HFFc6 (cell line): ENCODE measurements around the gene SRSF3. TPM values are rescaled to one million over a fixed set of nuclear protein-coding genes. Genes with fewer than 3 reads are reported as not detected.

Source experiments
- DNase-seq: peaks from one replicate; pipeline ENCODE4 v3.0.0-alpha.2; 2018
- H3K27ac Mint-ChIP-seq: 2 replicates; pipeline ENCODE4 v1.8.0; 2020; ENCODE audit warnings: mild to moderate bottlenecking, mixed read lengths
- H3K27me3 Mint-ChIP-seq: 2 replicates; pipeline ENCODE4 v1.8.0; 2021; ENCODE audit warnings: mild to moderate bottlenecking, moderate library complexity, mixed read lengths; ENCODE audit not compliant: insufficient read depth
- H3K36me3 Mint-ChIP-seq: 2 replicates; pipeline ENCODE4 v1.8.0; 2021; ENCODE audit warnings: low read depth, mixed read lengths
- H3K4me1 Mint-ChIP-seq: 2 replicates; pipeline ENCODE4 v1.8.0; 2020; ENCODE audit warnings: low read depth, mixed read lengths
- H3K4me3 Mint-ChIP-seq: 2 replicates; pipeline ENCODE4 v1.8.0; 2020; ENCODE audit warnings: mild to moderate bottlenecking, moderate library complexity, mixed read lengths
- H3K9me3 Mint-ChIP-seq: 2 replicates; pipeline ENCODE4 v1.8.0; 2020; ENCODE audit warnings: mild to moderate bottlenecking, mixed read lengths
- CTCF ChIP-seq: fragments of 200-600 bp; sonication (generic); IDR thresholded peaks from 2 replicates; pipeline ENCODE4 v1.5.0; 2021; ENCODE audit warnings: antibody characterized with exemption, mild to moderate bottlenecking
- total RNA-seq, 6 experiments: library from RNA; stranded (reverse); fragmentation: NEBNext Ultra II Directional; extraction: Animal tissue kit (Norgen Biotek cat#: 25700); gene quantifications; 2 replicates in 1 of 6; 3 replicates in 5 of 6; pipeline ENCODE4 v1.2.3, GENCODE V29; 2021

Gene SRSF3
- total RNA-seq, 6 experiments from 2014 or later: 257 to 368 (median 330) TPM

- H3K4me3 Mint-ChIP-seq: no peak overlapping the region; the same call in 1 of the 2 replicates
- peaks cover 13% of the 10 kb centered on the region for H3K36me3 Mint-ChIP-seq
- H3K9me3 Mint-ChIP-seq: peaks cover 13% of the 10 kb centered on the region
- H3K27ac Mint-ChIP-seq: peak overlapping the region; percentile 44
- TF ChIP-seq CTCF: no peak
- H3K27me3 Mint-ChIP-seq: peaks cover 18% of the 10 kb centered on the region
- H3K4me1 Mint-ChIP-seq: peaks cover 44% of the 10 kb centered on the region
- peak; percentile 69 for DNase-seq
Observed at GRCh38 chr6:36590237-36590636, 3.9 kb upstream of the SRSF3 start.

GRCh38 chr6:36592221-36592655 is 1.9 kb upstream of the SRSF3 start:
- TF ChIP-seq CTCF: no peak
- Mint-ChIP-seq H3K4me3 (peak overlapping the region; percentile 47), H3K36me3 (peaks cover 33% of the 10 kb centered on the region), H3K4me1 (peaks cover 40% of the 10 kb centered on the region), H3K27me3 (peaks cover 19% of the 10 kb centered on the region), H3K27ac (peak overlapping the region; percentile 72), H3K9me3 (peaks cover 23% of the 10 kb centered on the region)
- no peak for DNase-seq

DNA sequence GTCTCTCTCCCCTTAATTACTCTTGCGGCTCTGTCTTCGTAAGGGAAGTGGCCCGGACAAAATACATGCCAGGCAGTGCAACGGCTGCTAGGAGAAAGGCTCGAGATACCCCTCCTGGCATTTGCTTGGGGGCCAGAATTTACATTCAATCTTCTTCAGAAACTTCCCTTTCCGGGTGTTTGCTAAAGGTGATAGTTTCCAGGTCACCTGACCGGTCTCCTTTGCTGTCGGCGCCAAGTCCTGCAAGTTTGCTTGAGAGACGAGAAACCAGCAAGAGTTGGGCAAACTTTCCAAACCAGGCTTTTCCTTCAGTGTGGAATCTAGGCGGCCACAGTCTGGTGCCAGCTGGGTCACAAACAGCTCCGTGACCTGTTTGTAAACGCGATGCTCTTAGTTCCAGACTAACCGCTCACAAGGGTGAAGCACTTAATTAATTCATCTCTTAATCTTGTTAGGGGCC is 563 bp upstream of the SRSF3 start:
- Mint-ChIP-seq H3K27ac (peak overlapping the region; percentile 99), H3K27me3 (peaks cover 19% of the 10 kb centered on the region), H3K36me3 (peaks cover 47% of the 10 kb centered on the region), H3K4me1 (peaks cover 53% of the 10 kb centered on the region), H3K4me3 (peak overlapping the region; percentile 96), H3K9me3 (peaks cover 23% of the 10 kb centered on the region)
- peak; percentile 41 for DNase-seq
- TF ChIP-seq CTCF: no peak

- peaks cover 22% of the 10 kb centered on the region for H3K27me3 Mint-ChIP-seq
- peak overlapping the region; percentile 96 for H3K4me3 Mint-ChIP-seq
- H3K9me3 Mint-ChIP-seq: peaks cover 23% of the 10 kb centered on the region
- peak overlapping the region; percentile 99 for H3K27ac Mint-ChIP-seq
- peaks cover 63% of the 10 kb centered on the region for H3K4me1 Mint-ChIP-seq
- TF ChIP-seq CTCF: no peak
- peaks cover 61% of the 10 kb centered on the region for H3K36me3 Mint-ChIP-seq
- DNase-seq: no peak
Observed at GRCh38 chr6:36594816-36595643, 868 bp downstream of the SRSF3 start.

DNA sequence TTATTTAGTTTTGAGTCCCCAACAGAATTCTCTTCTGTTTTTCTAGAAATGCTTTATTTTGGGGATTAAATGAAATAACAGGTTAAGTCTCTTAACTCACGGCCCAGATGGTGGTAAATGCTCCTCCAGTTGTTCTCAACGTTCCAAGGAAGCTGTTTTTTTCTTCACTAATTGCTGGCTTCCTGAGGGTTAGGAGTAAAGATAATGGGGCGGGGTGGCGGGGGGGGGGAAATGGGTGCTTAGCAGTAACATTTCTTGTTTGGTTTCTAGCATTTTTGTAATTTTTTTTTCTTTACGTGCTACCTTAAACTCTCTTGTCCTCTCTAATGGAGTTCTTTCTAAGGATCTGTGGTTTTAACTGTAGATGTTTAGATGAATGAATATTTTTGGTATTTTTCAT is 2.2 kb downstream of the SRSF3 start:
- H3K36me3 Mint-ChIP-seq: peaks cover 70% of the 10 kb centered on the region
- no peak for DNase-seq
- no peak for TF ChIP-seq CTCF
- peak overlapping the region; percentile 96 for H3K4me3 Mint-ChIP-seq
- H3K9me3 Mint-ChIP-seq: peaks cover 23% of the 10 kb centered on the region
- H3K27me3 Mint-ChIP-seq: peaks cover 22% of the 10 kb centered on the region
- peak overlapping the region; percentile 99 for H3K27ac Mint-ChIP-seq
- peaks cover 62% of the 10 kb centered on the region for H3K4me1 Mint-ChIP-seq
